CD1c-positive myeloid dendritic cell (primary cell): ENCODE data around the gene C1orf167.

Experiments used
- DNase-seq: peaks from one replicate; pipeline ENCODE4 v3.0.0-alpha.2; 2016; ENCODE audit errors: extremely low spot score

The C1orf167 gene

DNA sequence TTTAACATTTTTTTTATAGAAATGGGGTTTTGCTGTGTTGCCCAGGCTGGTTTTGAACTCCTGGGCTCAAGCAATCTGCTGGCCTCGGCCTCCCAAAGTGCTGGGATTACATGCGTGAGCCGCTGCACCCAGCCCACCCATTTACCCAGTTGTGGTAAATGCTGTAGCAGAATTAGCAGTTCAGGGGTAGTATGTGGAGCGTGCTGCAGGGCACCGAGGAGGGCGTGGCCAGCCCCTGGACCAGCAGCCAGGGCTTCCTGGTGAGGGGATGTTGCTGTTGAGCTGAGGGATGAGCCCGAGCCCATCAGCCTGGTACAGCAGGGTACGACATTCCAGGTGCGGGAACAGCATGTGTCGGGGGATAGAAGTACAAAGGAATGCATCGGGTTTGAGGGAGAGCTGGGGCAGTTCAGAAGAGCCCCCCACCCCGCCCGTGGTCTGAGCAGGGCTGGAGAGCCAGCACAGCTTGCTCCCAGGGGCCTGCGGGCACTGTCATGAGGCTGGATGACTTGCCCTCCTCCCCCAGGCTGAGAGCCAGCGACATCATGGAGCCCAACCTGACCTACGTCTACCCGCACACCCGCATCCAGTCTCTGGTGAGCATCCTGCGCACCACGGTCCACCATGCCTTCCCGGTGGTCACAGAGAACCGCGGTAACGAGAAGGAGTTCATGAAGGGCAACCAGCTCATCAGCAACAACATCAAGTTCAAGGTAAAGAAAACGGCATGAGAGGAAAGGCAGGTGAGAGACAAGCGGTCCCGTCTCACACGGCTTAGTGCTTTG, 73.6 kb downstream of the C1orf167 start:
- no peak for DNase-seq

DNA sequence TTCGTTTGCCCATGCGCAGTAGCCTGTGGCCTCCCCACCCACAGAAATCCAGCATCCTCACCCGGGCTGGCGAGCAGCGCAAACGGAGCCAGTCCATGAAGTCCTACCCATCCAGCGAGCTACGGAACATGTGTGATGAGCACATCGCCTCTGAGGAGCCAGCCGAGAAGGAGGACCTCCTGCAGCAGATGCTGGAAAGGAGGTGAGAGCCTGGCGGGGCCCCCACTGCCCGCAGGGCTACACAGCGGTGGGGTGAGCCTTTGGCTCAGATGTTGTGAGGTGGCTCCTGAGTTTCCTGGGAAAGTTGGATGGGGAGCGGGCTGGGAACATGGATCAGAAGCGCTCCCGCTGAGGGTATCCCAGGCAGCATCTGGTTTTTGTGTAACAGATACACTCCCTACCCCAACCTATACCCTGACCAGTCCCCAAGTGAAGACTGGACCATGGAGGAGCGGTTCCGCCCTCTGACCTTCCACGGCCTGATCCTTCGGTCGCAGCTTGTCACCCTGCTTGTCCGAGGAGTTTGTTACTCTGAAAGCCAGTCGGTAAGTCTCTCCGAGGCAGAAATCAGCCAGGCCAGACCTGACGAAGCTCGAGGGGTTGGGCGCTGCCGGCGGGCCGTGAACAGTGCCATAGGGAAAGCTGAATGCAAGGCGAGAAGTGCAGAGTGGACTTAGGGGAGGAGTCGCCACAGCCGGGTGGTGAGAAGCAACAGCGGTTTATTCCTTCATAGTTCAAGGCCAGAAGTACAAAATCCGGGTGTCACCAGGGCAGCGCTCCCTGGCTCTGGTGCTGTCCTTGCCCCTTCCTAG, 75.2 kb downstream of the C1orf167 start:
- no peak for DNase-seq

DNA sequence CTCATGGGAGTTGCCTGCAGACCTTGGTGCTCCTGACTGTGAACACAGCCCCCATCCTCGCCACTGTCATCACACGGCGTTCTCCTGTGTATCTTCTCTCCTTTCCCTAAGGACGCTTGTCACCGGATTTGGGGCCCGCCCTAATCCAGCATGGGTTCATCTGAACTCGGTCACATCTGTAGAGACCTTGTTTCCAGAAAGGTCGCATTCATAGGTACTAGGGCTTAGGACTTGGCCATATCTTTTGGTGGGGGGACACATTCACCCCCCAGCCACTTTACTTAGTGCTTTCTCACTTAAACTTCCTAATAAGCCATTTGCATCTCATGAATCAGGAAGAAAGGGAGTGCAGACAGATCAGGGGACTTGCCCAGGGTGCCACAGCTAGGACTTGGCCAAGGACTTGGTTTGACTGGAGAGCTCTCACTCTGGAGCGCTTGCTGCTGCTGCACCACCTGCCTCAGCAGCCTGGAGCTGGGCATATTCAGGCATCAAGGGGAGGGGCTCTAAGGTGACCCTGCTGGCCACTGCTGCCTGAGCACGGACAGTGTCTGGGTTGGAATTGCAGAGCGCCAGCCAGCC, 75.9 kb downstream of the C1orf167 start:
- DNase-seq = no peak

GRCh38 chr1:11838349-11839272, 76.6 kb downstream of the C1orf167 start:
- DNase-seq = peak; percentile 75
